ENCODE measurements around the gene SLX9. TPM values are rescaled to one million over a fixed set of nuclear protein-coding genes. Genes with fewer than 3 reads are reported as not detected.

The SLX9 gene
- total RNA-seq, 1 experiment from 2014 or later, result 77.2 TPM

- DNase-seq (ENCODE audit: low spot score), result no peak
- ChIA-PET CTCF (interaction anchor here (2.4 to 2.8 kb wide), 2 partner anchors 10 to 28 kb away, joined by 8 to 13 read pairs; no protein-coding TSS in a partner anchor), POLR2A (no interaction called here)
- Mint-ChIP-seq H3K4me1 (no peaks in the 10 kb centered on the region), H3K27ac (no peak overlapping the region), H3K27me3 (ENCODE audit: low read depth) (no peaks in the 10 kb centered on the region), H3K9me3 (no peaks in the 10 kb centered on the region), H3K36me3 (peaks cover 6% of the 10 kb centered on the region), H3K4me3 (no peak overlapping the region)
- no peak for ATAC-seq
- TF ChIP-seq USF2 (CRISPR knock-in tag; IDR thresholded peaks at IDR 0.05), result no peak
- no peak for TF ChIP-seq TP53 (CRISPR knock-in tag; IDR thresholded peaks at IDR 0.05)
- TF ChIP-seq ZNF396 (CRISPR knock-in tag; IDR thresholded peaks at IDR 0.05; ENCODE audit: borderline replicate concordance), result no peak
- no peak for TF ChIP-seq AR (CRISPR knock-in tag; IDR thresholded peaks at IDR 0.05)
- TF ChIP-seq SOX15 (CRISPR knock-in tag; IDR thresholded peaks at IDR 0.05), result no peak
- no peak for TF ChIP-seq FOXP1 (CRISPR knock-in tag; IDR thresholded peaks at IDR 0.05; ENCODE audit: borderline replicate concordance)
- TF ChIP-seq ZNF423 (CRISPR knock-in tag; IDR thresholded peaks at IDR 0.05), result no peak
- no peak for TF ChIP-seq IRF2 (CRISPR knock-in tag; IDR thresholded peaks at IDR 0.05; ENCODE audit: borderline replicate concordance, low read depth)
- TF ChIP-seq ZNF317 (CRISPR knock-in tag; IDR thresholded peaks at IDR 0.05; ENCODE audit: borderline replicate concordance, low read depth), result no peak
- no peak for TF ChIP-seq NFE2L1 (CRISPR knock-in tag; IDR thresholded peaks at IDR 0.05)
- TF ChIP-seq EMX1 (CRISPR knock-in tag; IDR thresholded peaks at IDR 0.05), result no peak
- TF ChIP-seq E2F1 (CRISPR knock-in tag; IDR thresholded peaks at IDR 0.05), result no peak
- no peak for TF ChIP-seq ZNF263 (CRISPR knock-in tag; IDR thresholded peaks at IDR 0.05; ENCODE audit: low read depth)
Observed at GRCh38 chr21:44977616-44978340, 37.9 kb downstream of the SLX9 start.

- no peak overlapping the region for H3K27ac Mint-ChIP-seq
- POLR2A ChIA-PET, result no interaction called here
- H3K4me1 Mint-ChIP-seq, result no peaks in the 10 kb centered on the region
- ATAC-seq, result no peak
- CTCF ChIA-PET, result interaction anchor here (0.8 to 1.5 kb wide), 5 partner anchors 8 to 159 kb away, joined by 3 read pairs; no protein-coding TSS in a partner anchor
- no peaks in the 10 kb centered on the region for H3K36me3 Mint-ChIP-seq
- DNase-seq (ENCODE audit: low spot score), result no peak
- H3K9me3 Mint-ChIP-seq, result no peaks in the 10 kb centered on the region
- no peaks in the 10 kb centered on the region for H3K27me3 Mint-ChIP-seq (ENCODE audit: low read depth)
- no peak overlapping the region for H3K4me3 Mint-ChIP-seq
- TF ChIP-seq GRHL2 (CRISPR knock-in tag; IDR thresholded peaks at IDR 0.05; ENCODE audit: insufficient replicate concordance, severe bottlenecking) (no peak), ZBTB21 (CRISPR knock-in tag; IDR thresholded peaks at IDR 0.05; ENCODE audit: borderline replicate concordance) (no peak), ZNF671 (CRISPR knock-in tag; IDR thresholded peaks at IDR 0.05) (no peak), ATF6 (CRISPR knock-in tag; IDR thresholded peaks at IDR 0.05) (no peak), ESRRA (CRISPR knock-in tag; IDR thresholded peaks at IDR 0.05; ENCODE audit: borderline replicate concordance) (no peak), STAT6 (CRISPR knock-in tag; conservative IDR thresholded peaks at IDR 0.05; ENCODE audit: low read depth) (no peak), ZNF232 (CRISPR knock-in tag; IDR thresholded peaks at IDR 0.05) (no peak), IRF2 (CRISPR knock-in tag; IDR thresholded peaks at IDR 0.05; ENCODE audit: borderline replicate concordance, low read depth) (no peak), MAX (CRISPR knock-in tag; IDR thresholded peaks at IDR 0.05) (no peak), IRF1 (CRISPR knock-in tag; IDR thresholded peaks at IDR 0.05) (no peak), ELF4 (CRISPR knock-in tag; IDR thresholded peaks at IDR 0.05; ENCODE audit: low read depth) (no peak)
Observed at GRCh38 chr21:44979687-44980561, 40.1 kb downstream of the SLX9 start.
